Posterior cingulate gyrus (tissue), 11 donors: ENCODE results near the gene NPAS3.
A peak's percentile ranks its signal among the peaks of the same experiment; 100 is the strongest.

ENCODE experiments used
- DNase-seq, 10 donors: peaks; one replicate each; pipeline versions ENCODE4 v3.0.0 to v3.0.0-alpha.2; 2020 to 2021; ENCODE audit warnings: mixed read lengths in 3 of 10
- intact Hi-C: fragments of 100-400 bp; cut with DNase I; formaldehyde crosslinking; loops from one replicate; pipeline ENCODE4 v1.15.1; 2023

Gene NPAS3

DNA sequence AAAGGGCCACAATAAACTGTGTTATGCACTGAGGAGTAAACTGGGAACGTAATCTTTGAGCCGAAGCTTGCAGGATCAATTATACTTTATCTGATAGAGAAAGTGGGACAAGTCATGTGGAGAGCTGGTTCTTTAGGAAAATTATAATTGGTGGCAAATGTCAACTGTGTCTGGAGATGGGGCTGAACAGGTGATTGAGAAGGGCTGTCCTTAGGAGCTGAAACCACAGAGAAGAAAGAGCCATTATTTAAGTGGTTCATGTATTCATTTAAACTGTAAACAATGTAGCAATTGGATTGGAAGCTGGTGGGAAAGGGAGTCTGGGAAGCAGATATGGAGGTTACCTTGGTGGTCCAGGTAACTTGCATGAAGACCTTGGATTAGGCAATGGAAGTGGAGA lies 193.1 kb downstream of the NPAS3 start:
- no peak for DNase-seq
- intact Hi-C loops, result no loop called here

DNA sequence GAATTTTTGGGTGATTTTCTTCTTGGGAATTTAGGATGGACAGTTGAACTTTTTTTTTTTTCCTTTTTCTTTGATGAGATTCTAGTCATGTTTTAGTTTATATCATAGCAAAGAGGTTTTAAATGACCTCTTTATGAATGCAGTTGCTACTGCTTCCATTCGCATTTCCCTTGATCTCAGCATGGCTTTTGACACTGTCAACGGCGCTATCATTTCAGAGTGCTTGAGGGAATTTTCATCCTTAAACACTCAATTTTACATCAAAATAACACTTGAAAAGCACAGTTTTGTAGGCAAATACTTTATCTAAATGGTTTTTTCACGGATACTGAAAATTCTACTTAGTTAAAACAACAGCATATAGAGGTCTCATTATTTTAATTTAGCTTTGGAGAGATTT lies 195.5 kb downstream of the NPAS3 start:
- DNase-seq, result no peak
- intact Hi-C loops, result no loop called here

DNA sequence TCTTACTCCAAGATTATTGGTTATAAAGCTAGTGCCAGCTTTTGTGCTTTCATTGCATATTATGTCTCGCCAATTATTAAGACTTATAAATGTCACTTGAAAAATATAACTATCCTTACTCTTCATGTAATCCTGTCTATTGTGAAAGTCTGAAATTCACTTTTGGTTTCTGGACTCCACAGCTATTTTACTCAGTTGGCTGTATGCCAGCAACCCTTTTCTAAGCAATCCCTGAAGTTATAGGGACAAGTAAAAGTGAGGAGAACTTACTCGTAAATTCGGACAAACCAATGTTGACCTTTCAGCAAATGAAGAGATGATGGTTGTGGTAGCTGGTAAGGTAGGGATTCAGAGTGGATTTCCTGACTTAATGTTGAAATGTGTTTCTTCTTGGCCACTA lies 196.3 kb downstream of the NPAS3 start:
- intact Hi-C loops, result no loop called here
- DNase-seq, result no peak

DNA sequence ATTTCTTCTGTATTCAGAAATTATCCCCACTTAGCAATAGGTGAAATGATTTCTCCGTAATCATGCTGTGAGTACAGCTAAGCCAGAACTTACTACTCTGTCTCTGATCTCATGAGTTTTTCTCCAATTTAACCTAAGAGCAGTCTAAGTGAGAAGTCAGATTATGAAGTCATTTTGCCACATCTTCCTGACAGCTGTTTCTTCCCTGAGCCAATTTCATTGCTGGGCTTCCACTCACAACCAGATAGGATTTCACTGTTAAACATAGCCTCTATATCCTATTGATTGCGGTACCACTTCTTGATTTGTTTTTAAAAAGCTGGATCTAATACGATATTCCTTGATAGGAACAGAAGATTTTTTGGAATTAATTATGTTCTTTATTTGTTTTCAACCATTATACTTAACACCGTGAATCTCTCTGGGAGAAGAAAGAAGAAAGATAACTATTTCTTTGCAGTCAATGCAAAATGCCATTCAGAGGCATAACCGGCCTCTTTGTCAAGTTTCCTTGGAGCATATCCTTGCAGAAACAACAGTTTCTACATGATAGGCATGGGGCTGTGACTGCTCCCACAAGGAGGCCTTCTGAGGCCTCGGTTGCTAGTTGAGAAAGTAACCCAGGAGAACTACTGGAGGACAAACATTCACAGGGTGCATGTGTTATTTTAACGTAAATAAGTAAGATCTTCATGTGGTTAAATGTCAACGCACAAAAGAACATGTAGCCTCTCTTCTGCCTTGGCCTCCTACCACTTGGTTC lies 212.2 kb downstream of the NPAS3 start:
- intact Hi-C loops, result no loop called here
- no peak for DNase-seq

DNA sequence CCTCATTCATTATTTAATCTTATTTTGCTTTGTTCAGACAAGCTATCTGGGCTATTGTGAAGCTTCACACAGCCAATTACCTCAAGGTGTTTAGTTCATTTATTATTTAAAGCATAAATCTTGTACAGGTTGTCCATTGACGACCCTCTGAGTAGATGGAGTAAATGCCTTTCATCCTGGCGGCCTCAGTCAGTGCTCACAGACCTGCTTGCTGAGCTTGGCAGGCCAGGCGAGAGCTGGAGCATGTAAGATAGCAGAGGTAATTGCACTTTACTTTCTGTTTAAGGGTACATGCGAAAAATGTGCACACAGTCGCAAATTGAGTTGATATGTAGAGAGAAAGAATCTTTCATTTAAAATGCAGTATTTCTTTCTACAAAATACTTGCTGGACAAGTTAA lies 224.4 kb downstream of the NPAS3 start:
- intact Hi-C loops, result no loop called here
- peak in 1 of 10 donors; percentile 55 for DNase-seq

DNA sequence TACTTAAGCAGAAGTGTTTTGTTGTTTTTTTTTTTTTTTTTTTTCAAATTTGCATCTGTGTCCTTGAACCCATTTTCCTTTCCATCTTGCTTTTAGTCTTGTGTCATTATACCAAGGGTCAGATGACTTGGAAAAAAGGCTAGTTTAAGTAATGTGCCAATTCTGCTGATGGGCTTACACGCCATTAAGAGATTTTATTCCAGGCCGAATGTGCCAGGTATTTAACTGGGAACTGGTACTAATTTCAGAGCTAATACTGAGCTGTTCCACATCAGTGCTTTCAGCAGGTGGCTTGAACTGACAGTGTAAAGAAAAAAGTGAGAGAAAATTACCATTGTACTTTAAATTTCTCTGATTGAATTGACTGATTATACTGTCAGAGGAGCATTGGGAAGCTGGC lies 224.9 kb downstream of the NPAS3 start:
- intact Hi-C loops, result no loop called here
- DNase-seq, result no peak

DNA sequence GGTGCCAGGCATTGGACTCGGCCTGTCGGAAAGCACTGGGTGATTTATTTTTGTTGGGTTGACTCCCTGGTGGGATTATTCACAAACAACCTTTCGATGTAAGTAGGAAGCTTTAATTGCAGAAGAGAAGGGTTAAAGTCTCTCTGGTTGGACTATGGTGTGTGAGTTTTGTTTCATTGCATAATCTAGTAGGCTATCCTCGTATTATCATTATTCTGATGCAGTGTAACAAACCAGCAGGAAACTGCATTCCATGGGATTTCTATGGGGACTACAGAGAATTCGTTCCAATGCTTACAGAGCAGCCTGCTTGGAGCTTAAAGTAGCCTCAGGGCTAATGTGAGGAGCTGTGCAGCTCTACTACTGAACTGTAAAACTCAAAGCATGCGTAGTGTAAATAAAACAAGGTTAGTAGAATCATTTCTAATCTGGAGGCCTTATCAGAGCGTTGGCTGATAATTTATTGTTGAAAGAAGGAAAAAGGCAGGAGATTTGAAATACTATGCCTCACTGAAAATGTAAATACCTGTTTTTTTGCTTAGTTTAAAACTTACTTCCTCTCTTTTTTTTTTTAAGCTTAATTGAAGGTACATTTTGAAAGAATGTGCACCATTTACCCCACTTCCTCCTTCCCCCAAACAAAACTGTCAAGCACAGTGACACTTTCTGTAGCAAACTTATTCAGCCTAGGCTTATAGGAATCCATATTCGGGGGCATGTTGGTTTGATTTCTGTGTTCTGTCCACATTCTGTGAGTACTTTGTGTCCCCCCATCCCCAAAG lies 226.7 kb downstream of the NPAS3 start:
- intact Hi-C loops, result no loop called here
- no peak for DNase-seq

DNA sequence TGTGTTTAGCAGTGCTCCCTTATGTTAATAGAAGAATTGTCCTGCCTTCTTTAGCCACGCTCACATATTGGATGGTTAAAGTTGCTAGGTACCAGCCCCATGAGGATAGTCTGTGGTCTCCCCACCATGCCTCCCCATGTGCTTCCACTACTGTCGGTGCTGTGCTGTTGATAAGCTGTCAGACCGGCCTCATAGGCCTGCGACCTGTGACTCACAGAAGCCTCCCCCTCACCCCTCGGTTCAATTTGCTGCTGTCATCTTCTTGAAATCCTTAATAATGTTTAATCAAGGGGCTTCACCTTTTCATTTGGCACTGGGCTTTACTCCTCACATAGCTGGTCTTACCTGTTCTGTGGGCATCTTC lies 227.2 kb downstream of the NPAS3 start:
- intact Hi-C loops, result no loop called here
- DNase-seq, result peak in 1 of 10 donors; percentile 52

DNA sequence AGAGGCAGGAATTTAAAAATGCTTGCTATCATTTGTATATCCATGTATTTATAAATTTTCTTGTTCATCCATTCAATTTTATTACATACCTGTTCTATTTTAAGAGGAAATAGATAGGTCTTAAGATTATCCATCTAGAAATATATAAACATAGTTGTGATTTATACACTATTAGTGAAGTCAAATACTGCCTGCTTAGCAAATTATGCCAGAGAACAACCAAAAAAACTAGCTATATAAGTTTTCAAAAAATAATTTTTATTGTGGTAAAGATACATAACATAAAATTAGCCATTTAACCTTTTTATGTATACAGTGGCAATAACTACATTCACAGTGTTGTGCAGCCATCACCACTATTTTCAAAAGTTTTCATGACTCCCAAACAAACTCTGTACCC lies 237.3 kb downstream of the NPAS3 start:
- no peak for DNase-seq
- intact Hi-C loops, result no loop called here

DNA sequence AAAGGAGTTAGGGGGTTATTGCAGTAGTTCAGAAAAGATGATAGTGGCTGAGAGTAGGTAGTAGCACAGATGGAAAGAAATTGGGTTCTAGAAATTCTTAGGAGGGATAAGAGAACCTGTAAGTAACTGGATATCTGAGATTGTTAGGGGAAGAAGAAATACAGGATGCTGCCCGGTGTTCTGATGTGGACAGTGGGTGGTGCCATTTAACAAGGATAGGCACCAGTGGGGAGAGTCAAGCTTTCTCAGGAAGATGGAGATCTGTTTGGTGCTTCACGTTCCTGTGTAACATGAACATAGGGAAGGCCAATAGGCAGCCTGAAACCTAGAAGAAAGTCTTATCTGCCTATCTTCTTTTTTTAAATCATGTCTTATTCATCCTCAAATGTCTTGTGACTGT lies 245.9 kb downstream of the NPAS3 start:
- DNase-seq, result peak in 3 of 10 donors; percentile 12 to 71 (median 32)

DNA sequence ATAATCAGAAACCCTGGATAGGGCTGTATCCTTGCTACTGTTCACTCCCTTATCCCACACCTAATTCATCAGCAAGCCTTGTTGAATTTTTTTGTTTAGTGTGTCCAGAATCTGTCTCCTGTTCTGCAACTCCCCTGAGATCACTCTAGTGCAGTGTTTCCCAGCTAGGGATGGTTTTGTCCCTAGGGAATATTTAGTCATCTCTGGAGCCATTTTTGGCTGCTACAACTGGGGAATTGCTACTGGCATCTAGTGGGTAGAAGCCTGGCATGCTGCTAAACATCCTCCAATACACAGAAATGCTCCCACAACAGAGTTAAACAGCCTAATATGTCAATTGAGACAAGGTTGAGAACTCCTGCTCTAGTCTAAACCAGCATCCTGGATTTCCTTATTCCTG lies 248.0 kb downstream of the NPAS3 start:
- DNase-seq, result no peak
- intact Hi-C loops, result loop anchor here (10.0 kb wide), 2 partner anchors 288 to 608 kb away; no protein-coding TSS in a partner anchor

More for the DNA sequence above, 245.9 kb downstream of the NPAS3 start:
- intact Hi-C loops, result loop anchor here (10.0 kb wide), 2 partner anchors 290 to 610 kb away; no protein-coding TSS in a partner anchor

DNA sequence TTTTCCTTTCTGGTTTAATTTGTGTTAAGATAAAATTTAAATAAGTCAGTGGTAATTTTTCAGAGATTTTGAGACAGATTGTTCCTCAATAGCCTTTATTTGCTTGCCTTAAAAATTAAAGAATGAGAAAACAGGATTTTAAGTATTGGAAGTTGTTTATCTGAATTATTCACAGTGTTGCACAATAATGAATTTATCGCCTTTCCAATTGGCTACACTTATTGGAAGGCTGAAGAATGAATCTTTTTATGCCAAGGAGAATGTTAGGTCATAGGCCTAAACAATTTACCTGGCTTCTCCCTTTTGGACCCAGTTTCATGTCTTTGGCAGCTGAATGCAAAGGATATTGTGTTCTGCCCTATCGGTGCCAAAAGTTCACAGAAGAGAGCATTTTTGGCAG lies 250.2 kb downstream of the NPAS3 start:
- intact Hi-C loops, result loop anchor here (10.0 kb wide), 2 partner anchors 286 to 606 kb away; no protein-coding TSS in a partner anchor
- no peak for DNase-seq

DNA sequence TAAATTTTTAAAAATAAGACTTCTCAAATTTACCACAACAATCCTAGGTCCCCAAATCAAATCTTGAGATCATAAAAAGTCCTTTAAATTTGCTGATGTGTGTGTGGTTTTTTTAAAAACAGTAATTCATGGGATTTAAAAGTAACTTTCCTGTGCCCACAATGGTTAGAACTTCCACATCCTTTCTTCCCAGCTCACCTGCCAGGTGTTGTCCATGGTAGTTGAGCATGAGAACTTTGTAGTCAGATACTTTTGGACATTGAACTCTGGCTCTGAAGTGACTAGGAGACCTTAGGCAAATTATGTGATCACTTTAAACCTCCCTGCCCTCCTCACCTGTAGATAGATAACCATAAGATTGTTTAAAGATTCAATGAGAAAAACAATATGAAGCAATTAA lies 253.2 kb downstream of the NPAS3 start:
- intact Hi-C loops, result no loop called here
- DNase-seq, result no peak

DNA sequence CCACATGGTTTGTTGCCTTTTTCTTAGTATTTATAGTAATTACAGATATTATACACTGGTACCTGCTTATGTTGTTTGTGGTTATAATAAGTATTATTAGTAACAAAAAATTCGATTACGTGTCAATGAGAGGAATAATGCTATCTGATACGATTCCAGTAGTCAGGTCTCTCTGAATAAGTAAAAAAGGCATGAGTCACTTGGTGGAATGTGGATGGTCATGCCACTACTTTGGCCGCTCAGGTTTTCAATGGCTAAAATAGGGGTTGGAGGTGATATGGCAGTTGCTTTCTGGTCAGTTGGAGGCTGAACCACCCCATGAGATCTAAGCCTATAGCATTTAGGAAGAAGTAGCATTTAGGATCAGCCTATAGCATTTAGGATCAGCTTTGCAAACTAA lies 255.9 kb downstream of the NPAS3 start:
- intact Hi-C loops, result no loop called here
- no peak for DNase-seq

DNA sequence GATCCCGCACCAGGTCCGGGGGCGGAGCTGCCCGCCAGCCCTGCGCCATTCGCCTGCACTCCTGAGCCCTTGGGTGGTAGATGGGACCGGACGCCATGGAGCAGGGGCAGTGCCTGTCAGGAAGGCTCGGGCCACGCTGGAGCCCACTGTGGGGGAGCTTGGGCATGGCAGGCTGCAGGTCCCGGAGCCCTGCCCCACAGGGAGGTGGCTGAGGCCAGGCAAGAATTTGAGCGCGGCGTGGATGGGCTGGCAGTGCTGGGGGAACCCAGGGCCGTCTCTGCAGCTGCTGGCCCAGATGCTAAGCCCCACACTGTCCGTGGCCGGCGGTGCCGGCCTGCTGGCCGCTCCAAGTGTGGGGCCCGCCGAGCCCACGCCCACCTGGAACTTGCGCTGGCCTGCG lies 260.0 kb downstream of the NPAS3 start:
- DNase-seq, result peak in 3 of 10 donors; percentile 66 to 77 (median 72)
- intact Hi-C loops, result no loop called here

DNA sequence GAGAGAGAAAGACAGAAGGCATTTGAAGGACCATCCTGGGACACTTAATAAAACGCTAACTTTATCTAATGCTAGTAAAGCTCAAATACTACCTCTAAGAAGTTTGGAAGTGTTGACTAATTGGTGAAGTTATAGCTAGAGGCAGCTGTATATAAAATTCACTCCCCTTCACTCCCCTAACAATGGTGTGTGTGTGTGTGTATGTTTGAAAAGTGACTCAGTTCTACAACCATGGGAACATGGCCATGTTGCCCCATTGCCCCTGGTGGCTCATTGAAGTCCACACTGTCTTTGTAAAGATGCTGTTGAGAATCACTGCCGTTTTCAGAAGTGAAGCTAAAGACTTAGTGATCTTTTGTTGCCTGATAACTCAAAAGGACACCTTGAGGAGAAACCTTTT lies 262.4 kb downstream of the NPAS3 start:
- intact Hi-C loops, result no loop called here
- DNase-seq, result no peak

DNA sequence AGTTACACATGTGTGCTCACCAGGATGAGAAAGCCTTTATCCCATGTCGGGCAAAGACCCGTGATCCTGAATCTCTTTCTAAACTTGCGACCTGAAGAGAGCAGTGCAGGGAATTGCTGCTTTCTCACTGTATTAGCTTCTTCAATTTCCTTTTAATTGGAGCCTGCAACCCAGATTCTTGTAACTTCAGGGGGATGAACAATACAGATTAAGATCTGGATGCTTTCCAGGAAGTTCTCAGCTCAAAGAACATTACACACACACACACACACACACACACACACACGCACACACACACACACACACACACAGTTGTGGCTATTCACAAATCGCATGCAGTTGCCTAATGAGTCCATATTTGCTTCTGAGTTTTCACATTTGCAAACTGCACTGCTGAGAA lies 268.3 kb downstream of the NPAS3 start:
- no peak for DNase-seq
- intact Hi-C loops, result no loop called here

DNA sequence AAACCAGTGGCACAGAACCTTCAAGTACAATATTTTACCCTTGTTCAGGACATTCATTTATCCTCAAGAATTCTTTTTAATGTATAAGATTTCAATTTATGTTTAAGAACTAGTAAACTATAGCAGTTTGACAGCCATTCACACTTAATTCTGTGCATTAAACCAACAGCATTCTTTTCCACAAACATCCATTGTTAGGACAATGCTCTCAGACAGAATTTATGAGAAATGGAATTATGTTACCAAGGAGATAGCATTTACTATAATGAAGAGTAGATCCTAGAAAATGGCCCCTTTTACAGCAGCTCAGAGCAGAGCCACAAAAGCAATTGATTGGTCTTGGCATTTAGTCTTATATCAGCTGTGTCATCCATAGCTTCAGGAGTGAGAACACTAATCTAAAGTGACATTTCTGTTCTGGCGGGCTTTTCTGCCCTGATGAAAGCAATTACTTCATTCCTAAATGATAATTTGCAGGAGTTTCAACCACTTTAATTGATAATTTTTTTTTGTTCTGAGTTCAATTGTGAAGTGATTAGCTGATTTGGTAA lies 268.9 kb downstream of the NPAS3 start:
- no peak for DNase-seq
- intact Hi-C loops, result no loop called here

DNA sequence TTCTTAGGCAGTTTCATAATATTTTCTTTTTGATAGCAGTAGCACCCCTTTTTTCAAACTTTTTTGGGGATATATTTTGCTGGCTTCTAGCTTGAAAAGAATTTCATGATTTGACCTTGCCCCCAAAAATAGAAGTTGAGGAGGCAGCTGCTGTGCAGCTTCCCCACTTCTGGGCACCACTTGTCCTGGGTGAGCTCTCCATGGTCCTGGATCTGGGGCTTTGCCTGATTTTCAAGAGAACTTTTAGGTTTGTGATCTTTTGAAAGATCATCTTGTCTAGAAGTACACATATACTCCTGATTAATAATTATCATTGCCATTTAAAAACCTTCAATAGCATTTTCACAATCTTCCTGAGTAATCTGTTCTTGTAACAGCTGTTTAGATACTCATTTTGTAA lies 271.6 kb downstream of the NPAS3 start:
- DNase-seq, result peak in 1 of 10 donors; percentile 63
- intact Hi-C loops, result no loop called here

DNA sequence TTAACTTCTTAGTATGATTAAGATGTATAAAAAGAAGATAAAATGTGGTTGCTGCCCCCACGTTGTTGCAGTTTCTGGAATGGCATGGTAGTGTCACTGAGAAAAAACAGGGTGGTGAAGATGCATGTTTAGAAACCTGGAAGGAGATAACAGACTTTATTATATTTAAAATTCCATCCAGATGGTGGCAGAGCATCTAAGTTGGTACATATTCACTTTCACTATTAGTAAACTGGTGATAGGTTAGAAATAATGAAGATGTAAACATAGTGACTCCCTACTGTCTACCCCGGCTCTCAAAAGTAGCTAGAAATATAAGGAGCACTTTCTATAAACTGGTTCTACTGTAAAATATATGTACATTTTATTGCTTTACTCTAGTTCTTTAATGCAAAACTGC lies 279.3 kb downstream of the NPAS3 start:
- intact Hi-C loops, result no loop called here
- no peak for DNase-seq

DNA sequence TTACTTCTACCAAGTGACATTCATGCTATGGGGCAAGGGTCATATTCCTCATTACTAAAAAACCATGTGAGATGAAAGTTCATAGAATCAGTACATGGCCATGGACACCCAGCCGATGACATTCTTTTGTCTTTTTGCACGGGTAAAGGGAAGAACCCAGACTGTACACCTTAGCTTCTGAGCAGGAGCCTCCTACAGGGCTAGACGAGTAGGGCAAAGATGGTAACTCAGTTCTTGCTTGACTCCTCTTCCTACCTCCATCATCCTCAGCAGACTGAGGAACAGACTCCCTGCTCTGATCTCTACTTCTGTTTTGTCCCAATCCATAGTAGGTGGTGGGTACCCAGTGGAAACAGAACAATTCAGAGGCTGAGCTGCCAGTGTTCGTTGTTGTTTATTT lies 281.3 kb downstream of the NPAS3 start:
- intact Hi-C loops, result no loop called here
- no peak for DNase-seq
